Glomerular visceral epithelial cell (primary cell): ENCODE results near the gene GREB1L.

Experiments used
- DNase-seq: peaks from one replicate; pipeline ENCODE4 v3.0.0-alpha.2; 2016; ENCODE audit errors: extremely low spot score

Gene GREB1L

DNA sequence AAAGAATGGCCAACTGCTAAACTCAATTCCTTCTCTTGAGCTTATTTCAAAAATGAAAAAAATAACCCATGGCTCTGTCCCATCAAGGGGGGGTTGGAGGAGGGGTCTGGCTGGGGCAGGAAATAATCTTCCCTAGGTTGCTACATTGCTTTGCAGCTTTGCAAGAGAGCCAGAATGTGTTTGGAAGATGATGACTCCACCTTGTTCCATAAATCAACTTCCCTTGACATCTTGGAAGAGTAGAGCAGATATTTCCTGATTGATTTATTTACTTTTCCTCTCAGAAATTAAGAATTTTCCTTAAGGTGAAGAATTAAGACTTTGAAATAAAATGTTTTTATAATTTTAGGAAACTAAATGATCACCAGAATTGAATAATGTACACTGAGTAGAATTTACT is 317.2 kb downstream of the GREB1L start:
- no peak for DNase-seq

DNA sequence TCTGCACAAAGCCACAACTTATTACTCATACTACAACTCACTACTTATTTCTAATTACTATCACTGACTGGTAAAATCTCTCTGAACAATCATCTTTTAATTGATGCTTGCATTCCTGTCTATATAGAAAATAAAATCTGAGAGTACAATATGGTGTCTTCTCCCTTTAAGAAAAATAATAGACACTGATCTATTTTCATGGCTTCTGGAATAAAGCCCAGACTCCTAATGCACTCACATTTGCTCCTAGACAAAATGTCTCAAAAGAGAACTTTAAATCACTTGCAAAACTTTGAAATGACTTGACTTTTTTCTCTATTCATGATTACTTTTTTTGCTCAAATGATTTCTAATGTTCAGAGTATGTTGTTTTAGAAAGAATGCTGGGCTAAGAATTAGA is 329.7 kb downstream of the GREB1L start:
- DNase-seq: no peak
